Type B pancreatic cell (in vitro differentiated cells): Measurements from ENCODE around the gene SH3RF3. TPM values are rescaled to one million over a fixed set of nuclear protein-coding genes. Genes with fewer than 3 reads are reported as not detected.

Experiments used
- DNase-seq: peaks from one replicate; pipeline ENCODE4 v3.0.0; 2021; ENCODE audit warnings: mixed read lengths; ENCODE audit not compliant: unreplicated experiment; ENCODE audit errors: extremely low spot score
- H3K27ac Mint-ChIP-seq: 2 replicates; pipeline ENCODE4 v1.8.0; 2021; ENCODE audit warnings: mild to moderate bottlenecking, mixed read lengths
- H3K27me3 Mint-ChIP-seq: 2 replicates; pipeline ENCODE4 v1.8.0; 2021; ENCODE audit warnings: mixed read lengths
- H3K36me3 Mint-ChIP-seq: 2 replicates; pipeline ENCODE4 v1.8.0; 2021; ENCODE audit warnings: mixed read lengths
- H3K4me1 Mint-ChIP-seq: one replicate; pipeline ENCODE4 v1.8.0; 2021; ENCODE audit warnings: mixed read lengths; ENCODE audit not compliant: unreplicated experiment
- H3K4me3 Mint-ChIP-seq: 2 replicates; pipeline ENCODE4 v1.8.0; 2021; ENCODE audit warnings: mild to moderate bottlenecking, mixed read lengths
- H3K9me3 Mint-ChIP-seq: 2 replicates; pipeline ENCODE4 v1.8.0; 2021; ENCODE audit warnings: mixed read lengths
- total RNA-seq: library from RNA; stranded (reverse); gene quantifications from 2 replicates; pipeline ENCODE4 v1.2.1, GENCODE V29; 2021; ENCODE audit warnings: low replicate concordance
- TF ChIP-seq, protein P1 (sequence below): fragments of 200-600 bp; sonication (generic); conservative IDR thresholded peaks from 2 replicates; pipeline ENCODE4 v1.5.0; 2021; ENCODE audit warnings: antibody characterized with exemption, mild to moderate bottlenecking

SH3RF3 gene
- total RNA-seq, 1 donor from 2014 or later, result 13.9 TPM

DNA sequence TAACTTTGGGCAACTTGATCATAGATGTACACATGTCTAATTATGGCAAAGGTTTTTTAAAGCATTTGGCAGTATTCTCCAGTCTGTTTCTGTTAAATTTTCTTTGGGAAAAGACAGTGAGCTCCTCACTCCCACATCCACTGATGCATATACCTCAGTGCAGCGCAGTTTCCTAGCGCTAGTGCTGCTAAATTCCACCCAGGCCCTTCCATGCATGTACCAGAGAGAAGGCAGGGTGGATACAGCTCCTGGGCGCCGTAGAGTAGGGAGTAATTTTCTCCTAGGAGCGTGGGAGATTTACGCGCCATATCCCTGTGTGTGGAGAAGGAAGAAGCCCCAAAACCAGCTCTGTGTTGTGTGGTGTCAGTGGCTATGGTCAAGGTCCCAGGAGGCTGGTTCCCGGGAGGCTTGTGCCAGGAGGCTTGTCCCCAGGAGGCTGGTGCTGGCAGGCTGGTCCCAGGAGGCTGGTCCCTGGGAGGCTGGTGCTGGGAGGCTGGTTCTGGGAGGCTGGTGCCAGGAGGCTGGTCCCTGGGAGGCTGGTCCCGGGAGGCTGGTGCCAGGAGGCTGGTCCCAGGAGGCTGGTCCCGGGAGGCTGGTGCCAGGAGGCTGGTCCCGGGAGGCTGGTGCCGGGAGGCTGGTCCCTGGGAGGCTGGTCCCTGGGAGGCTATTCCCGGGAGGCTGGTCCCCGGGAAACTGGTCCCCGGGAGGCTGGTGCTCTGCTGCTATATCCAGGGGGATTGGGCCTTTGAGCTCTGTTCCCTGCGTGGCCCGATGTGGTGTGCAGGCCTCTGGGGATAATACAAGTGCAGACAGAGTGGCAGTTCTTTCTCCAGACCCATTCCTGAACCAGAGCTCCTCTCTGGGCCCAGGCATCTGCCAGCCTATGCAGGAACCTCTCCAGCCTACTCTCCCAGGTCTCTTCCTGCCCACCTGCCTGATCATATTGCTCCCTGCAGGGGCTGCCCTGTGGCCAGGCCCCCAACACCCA, 323.6 kb downstream of the SH3RF3 start:
- DNase-seq, result no peak
- Mint-ChIP-seq H3K36me3 (no peaks in the 10 kb centered on the region), H3K9me3 (no peaks in the 10 kb centered on the region), H3K27me3 (peaks cover 2% of the 10 kb centered on the region), H3K4me3 (no peak overlapping the region), H3K27ac (no peak overlapping the region), H3K4me1 (peaks cover 19% of the 10 kb centered on the region)
- TF ChIP-seq, protein P1, sequence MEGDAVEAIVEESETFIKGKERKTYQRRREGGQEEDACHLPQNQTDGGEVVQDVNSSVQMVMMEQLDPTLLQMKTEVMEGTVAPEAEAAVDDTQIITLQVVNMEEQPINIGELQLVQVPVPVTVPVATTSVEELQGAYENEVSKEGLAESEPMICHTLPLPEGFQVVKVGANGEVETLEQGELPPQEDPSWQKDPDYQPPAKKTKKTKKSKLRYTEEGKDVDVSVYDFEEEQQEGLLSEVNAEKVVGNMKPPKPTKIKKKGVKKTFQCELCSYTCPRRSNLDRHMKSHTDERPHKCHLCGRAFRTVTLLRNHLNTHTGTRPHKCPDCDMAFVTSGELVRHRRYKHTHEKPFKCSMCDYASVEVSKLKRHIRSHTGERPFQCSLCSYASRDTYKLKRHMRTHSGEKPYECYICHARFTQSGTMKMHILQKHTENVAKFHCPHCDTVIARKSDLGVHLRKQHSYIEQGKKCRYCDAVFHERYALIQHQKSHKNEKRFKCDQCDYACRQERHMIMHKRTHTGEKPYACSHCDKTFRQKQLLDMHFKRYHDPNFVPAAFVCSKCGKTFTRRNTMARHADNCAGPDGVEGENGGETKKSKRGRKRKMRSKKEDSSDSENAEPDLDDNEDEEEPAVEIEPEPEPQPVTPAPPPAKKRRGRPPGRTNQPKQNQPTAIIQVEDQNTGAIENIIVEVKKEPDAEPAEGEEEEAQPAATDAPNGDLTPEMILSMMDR, result no peak

DNA sequence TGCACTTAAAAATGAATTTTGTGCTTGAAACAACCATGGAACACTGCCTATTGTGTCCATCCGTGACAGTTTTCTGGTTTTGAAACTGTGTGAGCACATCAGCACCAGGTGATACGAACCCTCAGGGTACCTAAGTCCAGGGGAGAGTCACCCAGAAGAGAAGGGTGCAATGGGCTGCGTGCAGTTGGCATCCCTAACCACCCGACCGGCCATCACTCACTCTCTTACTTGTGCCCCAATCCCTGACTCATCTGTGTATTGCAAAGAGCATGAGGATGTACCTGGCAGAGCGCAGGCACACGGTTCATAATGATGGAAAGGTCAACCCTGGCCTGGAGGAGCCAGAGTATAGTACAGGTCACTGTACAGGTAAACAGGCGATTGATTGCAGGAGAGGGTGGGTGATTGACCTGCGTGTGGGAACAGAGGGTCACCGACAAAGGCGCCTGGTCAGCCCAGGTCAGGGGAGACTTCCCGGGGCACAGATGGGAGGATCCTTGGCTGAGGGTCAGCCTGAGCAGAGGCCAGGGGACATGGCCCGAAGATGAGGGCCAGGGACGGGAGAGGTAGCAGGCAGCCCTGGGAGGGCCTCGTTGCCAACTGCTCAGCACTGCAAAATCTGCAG, 324.5 kb downstream of the SH3RF3 start:
- Mint-ChIP-seq H3K27me3 (peaks cover 2% of the 10 kb centered on the region), H3K36me3 (no peaks in the 10 kb centered on the region), H3K4me3 (no peak overlapping the region), H3K27ac (no peak overlapping the region), H3K4me1 (peaks cover 21% of the 10 kb centered on the region), H3K9me3 (no peaks in the 10 kb centered on the region)
- TF ChIP-seq, protein P1, result no peak
- no peak for DNase-seq

DNA sequence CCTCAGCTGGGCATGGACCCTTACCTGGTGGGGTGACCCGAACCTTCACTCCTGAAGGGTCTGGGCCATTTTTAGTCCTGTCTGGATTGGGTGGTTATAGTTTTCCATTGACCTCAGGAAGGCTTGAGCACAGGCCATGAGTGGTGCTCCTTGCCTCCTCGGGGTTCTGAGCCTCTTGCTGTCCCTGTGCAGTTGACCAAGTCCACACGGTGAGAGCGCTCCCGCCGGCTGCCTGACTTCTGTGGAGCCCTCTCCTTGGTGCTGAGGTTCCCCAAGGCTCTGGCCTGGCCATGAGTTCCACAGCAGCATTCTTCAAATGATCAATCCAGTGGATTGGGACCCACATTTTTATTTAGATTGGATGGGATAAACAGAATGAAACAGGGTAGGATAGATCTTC, 325.3 kb downstream of the SH3RF3 start:
- H3K27ac Mint-ChIP-seq, result no peak overlapping the region
- H3K4me3 Mint-ChIP-seq, result no peak overlapping the region
- H3K4me1 Mint-ChIP-seq, result peaks cover 21% of the 10 kb centered on the region
- DNase-seq, result no peak
- no peaks in the 10 kb centered on the region for H3K9me3 Mint-ChIP-seq
- H3K36me3 Mint-ChIP-seq, result no peaks in the 10 kb centered on the region
- TF ChIP-seq, protein P1, result no peak
- H3K27me3 Mint-ChIP-seq, result peaks cover 2% of the 10 kb centered on the region

DNA sequence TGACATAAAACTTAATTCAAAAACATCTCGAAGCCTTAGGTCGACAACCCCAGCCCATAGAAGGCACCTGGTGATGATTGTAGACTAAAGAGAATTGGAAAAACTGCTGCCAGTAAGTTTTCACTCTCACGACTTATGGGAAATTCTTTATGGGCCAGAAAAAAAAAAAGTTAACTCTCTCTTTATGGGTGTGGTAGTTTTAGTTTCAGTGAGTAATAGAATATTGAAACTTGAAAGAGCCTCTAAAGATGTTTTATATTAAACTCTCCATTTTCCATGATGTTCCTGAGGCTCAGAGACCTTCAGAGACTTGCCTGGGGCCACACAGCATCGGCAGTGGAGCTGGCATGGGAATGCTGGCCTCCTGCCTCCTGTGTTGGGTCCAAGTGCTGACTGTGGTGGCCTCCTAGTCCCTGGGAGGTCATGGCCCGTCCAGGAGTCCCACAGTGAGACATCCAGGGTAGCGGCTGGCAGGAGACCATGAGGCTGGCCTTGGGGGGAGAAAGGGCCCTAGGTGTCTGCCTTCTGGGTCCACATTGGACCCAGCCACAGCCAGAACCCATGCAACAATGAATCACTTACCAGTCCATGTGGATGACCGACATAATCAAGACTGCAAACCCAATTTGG, 325.9 kb downstream of the SH3RF3 start:
- TF ChIP-seq, protein P1, result no peak
- no peaks in the 10 kb centered on the region for H3K36me3 Mint-ChIP-seq
- peaks cover 21% of the 10 kb centered on the region for H3K4me1 Mint-ChIP-seq
- no peak for DNase-seq
- H3K27ac Mint-ChIP-seq, result no peak overlapping the region
- no peak overlapping the region for H3K4me3 Mint-ChIP-seq
- peaks cover 2% of the 10 kb centered on the region for H3K27me3 Mint-ChIP-seq
- H3K9me3 Mint-ChIP-seq, result no peaks in the 10 kb centered on the region

DNA sequence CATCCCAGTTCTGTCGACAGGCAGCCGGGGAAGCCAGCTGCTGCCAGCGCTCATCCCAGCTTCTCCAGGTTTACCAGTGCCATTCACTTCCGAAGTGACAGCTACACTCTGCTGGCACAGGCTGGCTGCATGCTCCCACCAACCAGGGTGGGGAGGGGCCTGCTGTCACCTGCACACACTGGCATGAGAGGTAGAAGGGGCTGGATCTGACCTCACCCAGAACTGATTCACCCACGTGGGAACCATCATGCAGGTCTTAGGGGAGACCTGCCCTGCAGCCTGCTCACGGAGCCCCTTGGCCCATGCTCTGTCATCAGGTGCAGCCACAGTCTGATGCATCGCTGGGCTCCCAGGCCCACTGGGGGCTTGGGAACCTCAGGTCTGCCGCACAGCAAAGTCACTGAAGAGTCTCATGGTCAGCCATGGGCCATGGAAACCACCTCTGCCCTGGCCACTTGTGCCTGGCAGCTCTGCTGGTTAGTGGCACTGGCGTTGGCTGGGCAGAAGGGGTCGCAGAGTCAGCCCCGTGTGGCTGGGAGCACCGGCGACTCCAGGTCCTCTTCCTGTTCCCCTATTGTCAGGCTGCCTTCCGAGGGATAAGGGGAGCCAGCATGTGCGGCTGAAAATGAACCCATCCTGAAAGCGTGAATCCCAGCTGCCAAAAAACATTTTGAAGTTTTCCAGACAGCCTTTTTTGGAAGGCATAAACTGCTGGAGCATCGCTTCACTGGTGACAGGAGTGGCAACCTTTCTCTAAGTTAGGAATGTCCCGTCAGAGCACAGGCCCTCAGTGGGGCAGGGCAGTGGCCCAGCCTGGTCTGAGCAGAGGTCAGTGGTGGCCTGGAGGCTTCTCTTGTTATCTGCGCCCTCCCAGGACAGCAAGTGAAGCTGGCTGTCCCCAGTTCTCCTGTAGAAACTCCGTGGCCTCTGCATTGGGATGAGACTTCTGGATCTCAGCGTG, 327.0 kb downstream of the SH3RF3 start:
- no peak overlapping the region for H3K4me3 Mint-ChIP-seq
- peaks cover 21% of the 10 kb centered on the region for H3K4me1 Mint-ChIP-seq
- H3K27me3 Mint-ChIP-seq, result peaks cover 2% of the 10 kb centered on the region
- no peaks in the 10 kb centered on the region for H3K9me3 Mint-ChIP-seq
- no peak overlapping the region for H3K27ac Mint-ChIP-seq
- no peaks in the 10 kb centered on the region for H3K36me3 Mint-ChIP-seq
- DNase-seq, result no peak
- TF ChIP-seq, protein P1, result no peak
